ENCODE results near the gene FAM187B. TPM values are rescaled to one million over a fixed set of nuclear protein-coding genes. Genes with fewer than 3 reads are reported as not detected.
"Not testable (repeated sequence)": the region's sequence is repeated elsewhere in the genome, so short reads cannot be mapped to it uniquely, and the experiment has no call there.

The FAM187B gene
- total RNA-seq, 1 donor from 2014 or later = not detected

GRCh38 chr19:35236638-35237400 lies 8.3 kb upstream of the FAM187B start:
- DNase-seq (ENCODE audit: low spot score) = peak; percentile 12

DNA sequence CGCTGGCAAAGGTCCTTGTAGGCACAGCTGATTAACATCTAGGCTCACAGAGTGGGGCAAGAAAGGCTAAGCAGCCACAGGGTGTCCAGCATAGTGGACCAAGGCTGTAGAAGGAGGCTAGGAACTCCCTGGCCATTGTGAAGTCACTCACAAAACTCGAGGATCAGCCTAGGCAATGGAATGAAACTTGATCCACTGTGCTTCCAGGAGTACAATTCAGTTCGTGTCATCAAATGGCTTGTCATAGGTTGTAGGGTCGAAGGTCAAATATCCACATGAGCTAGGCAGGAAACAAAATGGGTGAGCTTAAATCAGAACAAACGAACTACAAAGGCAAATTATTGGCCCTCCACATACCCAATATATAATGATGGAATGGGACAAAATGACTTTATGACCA lies 4.4 kb upstream of the FAM187B start:
- DNase-seq (ENCODE audit: low spot score) = no peak

GRCh38 chr19:35231956-35232645 lies 3.6 kb upstream of the FAM187B start:
- peak; percentile 37 for DNase-seq (ENCODE audit: low spot score)

DNA sequence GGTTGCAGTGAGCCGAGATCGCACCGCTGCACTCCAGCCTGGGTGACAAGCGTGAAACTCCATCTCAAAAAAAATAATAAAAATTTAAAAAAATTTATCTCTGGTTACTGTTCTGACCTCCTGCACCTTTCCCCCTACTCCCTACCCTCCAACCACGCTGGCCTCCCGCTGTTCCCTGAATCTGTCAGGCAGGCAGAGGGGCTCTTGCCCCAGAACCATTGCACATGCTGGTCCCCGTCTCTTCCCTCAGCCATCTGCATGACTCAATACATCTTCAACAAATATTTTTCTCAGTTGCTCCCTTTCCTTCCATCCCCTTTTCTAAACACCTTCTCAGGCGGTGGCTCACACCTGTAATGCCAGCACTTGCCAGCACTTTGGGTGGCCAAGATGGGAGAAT lies 1.1 kb upstream of the FAM187B start:
- DNase-seq (ENCODE audit: low spot score) = peak; percentile 13

DNA sequence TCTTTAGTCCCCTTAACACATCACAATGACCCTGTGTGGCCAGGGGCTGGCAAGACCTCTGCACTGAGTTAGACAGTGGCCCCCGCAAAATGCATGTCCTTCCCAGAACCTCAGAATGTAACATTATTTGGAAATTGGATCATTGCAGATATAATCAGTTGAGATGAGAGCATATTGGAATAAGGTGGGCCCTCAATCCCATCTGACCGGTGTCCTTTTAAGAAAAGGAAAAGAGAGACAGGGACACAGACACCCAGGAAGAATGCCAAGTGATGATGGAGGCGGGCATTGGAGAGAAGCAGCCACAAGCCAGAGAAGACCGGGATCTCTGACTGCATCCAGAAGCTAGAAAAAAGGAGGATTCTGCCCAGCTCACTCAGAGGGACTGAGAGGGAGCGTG lies 1.8 kb downstream of the FAM187B start:
- peak; percentile 12 for DNase-seq (ENCODE audit: low spot score)

DNA sequence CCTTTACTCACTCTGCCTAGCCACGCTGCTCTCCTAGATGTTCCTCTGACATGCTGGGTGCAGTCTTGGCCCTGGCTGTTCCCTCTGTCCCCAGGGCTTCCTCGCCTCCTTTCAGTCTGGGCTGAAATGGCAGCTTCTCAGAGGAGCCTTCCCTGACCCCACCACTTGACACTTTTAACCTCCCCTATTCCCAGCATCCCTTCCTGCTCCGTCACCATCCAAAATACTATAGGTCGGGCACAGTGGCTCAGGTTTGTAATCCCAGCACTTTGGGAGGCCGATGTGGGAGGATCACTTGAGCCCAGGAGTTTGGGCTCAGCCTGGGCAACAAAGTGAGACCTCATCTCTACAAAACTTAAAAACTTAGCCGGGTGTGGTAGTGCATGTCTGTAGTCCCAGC lies 2.6 kb downstream of the FAM187B start:
- peak; percentile 22 for DNase-seq (ENCODE audit: low spot score)

DNA sequence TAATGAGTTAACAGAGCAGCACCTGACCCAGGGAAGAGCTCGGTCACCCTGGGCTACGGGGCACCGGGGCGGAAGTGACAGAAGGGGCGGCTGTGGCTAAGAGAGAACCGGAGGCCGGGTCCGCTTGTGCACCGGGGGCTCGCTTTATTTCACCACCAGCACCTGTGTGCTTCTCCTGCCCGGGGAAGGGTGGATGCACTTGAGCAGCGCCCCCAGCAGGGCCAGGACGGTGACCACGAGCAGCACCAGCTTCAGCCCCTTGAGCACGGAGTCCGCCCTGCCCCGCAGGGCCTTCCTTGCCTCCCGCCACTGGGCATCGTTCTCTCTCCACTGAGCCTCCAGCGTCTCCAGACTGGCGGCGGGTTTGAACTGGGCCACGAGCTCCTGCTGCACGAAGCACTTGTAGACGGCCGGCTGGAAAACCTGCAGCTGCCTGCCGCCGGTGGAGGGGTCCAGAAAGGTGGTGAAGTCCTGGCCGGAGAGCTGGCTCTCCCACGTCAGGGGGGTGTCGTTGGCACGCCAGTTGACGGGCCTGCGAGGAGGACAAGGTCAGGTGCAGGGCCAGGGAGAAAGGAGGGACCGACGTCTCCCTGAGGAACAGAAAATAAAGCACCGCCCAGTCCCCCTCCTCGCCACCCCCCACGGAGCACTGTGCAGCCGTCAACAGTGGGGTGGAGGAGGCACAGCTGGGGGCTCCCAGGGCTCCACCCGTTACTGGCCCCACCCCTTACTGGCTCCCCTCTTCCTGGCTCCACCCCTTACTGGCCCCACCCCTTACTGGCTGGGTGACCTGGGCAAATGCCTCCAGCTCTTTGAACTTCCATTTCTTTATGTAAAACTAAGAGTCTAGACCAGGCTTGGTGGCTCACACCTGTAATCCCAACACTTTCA lies 3.6 kb downstream of the FAM187B start:
- peak; percentile 36 for DNase-seq (ENCODE audit: low spot score)

DNA sequence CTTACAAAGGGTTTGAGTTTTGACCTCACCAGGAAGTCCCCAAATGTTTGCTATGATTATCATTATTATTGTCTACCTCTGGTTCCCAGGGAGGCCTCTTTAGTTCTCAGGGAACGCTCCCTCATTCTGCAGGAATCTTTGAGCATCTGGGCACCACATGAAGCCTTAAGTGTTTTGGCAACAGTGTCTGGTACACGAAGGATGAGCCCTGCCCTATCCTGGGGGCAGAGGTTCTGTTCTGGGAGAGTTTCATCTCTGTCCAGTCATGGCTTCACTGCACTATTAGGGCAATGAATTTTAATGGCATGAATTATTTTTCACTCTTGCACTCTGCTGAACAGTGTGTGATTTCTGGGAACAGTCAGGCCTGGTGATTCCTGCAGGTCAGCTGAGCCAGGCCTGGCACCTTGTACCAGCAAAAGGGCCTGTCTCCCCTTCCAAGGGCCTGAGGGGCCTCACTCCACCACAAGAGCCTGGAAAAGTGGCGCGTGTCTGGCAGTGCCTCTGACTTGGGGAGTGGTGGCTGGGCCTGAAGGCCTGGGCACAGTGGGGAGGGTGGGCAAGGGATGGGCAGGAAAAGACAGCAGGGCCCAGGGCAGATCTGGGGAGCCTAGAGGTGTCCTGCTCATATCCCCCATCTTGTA lies 4.6 kb downstream of the FAM187B start:
- peak; percentile 30 for DNase-seq (ENCODE audit: low spot score)

DNA sequence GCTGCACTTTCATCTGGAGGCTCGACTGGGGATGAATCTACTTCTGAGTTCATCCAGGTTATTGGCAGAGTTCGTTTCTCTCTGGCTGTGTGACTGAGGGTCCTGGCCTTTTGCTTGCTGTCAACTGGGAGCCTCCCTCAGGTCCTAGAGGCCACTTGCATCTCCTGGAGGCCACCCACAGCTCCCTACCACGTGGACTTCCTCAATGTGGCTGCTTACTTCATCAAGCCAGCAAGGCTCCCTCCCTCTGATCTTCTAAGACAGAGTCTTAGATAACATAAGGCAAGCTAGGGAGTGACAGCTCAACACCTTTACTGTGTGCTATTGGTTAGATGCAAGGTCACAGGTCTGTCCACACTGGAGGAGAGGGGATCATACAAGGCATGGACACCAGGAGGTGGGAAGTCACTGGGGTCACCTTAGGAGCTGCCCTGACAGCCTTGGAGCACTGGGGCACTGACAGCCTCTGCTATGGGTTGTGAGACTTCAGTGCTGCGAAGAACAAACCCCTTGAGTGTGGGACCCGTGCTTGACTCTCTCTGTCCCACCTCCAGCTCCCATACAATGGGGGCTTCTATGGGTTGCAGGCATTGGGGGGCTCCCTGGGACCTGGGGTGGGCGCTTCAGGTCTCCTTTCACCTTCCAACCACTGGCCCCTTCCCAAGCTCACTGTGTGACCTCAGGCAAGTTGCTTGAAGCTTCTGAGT lies 5.3 kb downstream of the FAM187B start:
- no peak for DNase-seq (ENCODE audit: low spot score)

- peak; percentile 31 for DNase-seq (ENCODE audit: low spot score)
Measured at GRCh38 chr19:35222373-35223015, 6.0 kb downstream of the FAM187B start.

DNA sequence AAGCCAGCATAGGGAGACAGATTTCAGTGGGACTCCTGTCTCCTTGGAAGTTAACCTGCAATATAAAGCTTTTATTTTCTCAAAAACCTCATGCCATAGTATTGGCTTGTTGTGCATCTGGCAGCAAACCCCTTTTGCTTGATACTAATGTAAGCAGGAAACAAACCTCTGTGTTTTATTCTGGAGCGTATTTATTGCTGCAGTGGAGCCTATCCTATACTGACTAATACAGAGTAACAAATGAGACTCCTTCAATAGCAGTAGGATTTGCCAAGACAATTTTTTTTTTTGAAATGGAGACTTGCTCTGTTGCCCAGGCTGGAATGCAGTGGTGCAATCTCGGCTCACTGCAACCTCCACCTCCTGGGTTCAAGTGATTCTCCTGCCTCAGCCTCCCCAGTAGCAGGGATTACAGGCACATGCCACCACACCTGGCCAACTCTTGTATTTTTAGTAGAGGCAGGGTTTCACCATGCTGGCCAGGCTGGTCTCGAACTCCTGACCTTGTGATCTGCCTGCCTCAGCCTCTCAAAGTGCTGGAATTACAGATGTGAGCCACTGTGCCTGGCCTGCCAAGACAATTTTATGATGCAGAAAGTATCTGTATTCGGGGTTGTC lies 7.5 kb downstream of the FAM187B start:
- not testable (repeated sequence) for DNase-seq (ENCODE audit: low spot score)

DNA sequence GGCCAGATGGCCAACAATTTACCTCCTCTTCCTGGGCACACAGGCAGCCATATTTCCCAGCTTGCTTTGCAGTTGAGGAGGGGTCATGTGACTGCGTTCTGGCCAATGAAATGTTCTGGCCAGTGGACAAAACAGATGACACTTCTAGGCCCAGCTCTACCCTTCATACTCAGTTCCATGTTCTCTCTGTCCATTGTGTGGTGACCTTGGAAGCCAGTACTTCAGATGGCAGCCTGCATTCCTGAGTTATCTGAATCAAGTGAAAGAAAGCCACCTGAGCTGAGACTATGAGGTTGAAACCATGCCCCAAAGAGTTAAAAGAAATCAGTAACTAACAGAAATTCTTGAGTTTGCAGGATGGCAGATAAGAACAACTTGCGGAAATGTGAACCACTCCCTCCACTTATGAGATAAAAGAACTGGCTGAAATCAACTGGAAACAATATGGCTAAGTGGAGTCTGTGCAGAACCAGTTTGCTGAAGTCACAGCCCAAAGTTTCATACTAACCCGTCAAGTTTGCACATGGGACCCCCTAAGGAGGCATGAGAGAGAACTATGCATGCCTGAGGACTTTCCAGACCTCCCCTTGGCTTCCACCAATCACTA lies 8.1 kb downstream of the FAM187B start:
- DNase-seq (ENCODE audit: low spot score) = no peak

- no peak for DNase-seq (ENCODE audit: low spot score)
Measured at GRCh38 chr19:35219008-35219407, 9.5 kb downstream of the FAM187B start.

DNA sequence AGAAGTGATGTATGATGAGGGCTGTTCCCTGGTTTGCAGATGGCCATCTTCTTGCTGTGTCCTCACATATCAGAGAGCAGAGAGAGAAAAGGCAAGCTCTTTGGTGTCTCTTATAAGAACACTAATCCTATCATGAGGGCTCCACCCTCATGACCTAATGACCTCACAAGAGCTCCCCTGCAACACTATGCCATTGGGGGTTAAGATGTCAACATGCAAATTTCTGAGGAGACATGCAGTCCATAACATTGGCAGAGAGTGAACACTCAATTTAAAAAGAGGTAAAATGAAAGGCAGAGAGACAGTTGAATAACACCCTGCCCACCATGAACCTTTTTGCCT lies 10.9 kb downstream of the FAM187B start:
- no peak for DNase-seq (ENCODE audit: low spot score)

- DNase-seq (ENCODE audit: low spot score) = no peak
Measured at GRCh38 chr19:35216833-35217648, 11.5 kb downstream of the FAM187B start.

- DNase-seq (ENCODE audit: low spot score) = no peak
Measured at GRCh38 chr19:35216016-35216832, 12.3 kb downstream of the FAM187B start.

DNA sequence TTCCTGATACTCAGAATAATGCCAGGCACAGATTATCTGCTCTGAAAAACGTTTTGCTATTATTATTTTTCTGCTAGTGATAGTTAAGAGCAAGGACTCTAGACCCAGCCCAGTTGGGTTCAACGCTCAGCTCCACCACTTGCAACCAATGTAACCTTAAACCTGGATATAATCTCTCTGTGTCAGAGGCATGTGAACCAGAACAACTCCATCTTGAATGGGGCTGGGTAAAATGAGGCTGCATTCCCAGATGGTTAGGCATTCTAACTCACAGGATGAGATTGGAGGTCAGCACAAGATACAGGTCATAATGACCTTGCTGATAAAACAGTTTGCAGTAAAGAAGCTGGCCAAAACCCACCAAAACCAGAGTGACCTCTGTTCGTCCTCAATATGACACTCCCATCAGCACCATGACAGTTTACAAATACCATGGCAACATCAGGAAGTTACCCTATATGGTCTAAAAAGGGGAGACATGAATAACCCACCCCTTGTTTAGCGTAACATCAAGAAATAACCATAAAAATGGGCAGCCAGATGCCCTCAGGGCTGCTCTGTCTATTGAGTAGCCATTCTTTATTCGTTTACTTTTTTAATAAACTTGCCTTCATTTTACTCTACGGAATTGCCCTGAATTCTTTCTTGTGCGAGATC lies 13.6 kb downstream of the FAM187B start:
- DNase-seq (ENCODE audit: low spot score) = no peak

Measured in ureter (tissue), 1 donor.